Ascending aorta (tissue), 2 donors: Measurements from ENCODE around the gene CAMTA1. TPM values are rescaled to one million over a fixed set of nuclear protein-coding genes. Genes with fewer than 3 reads are reported as not detected.

Experiments used
- DNase-seq, 2 donors: peaks; one replicate each; pipeline ENCODE4 v3.0.0-alpha.2; 2019; ENCODE audit warnings: low spot score in 2 of 2
- H3K27ac ChIP-seq, 2 donors: fragments of 200-600 bp; sonication (generic); one replicate each; pipeline ENCODE4 v1.5.1; 2016 to 2017; ENCODE audit warnings: mild to moderate bottlenecking in 1 of 2
- H3K27me3 ChIP-seq: fragments of 200-600 bp; sonication (generic); one replicate; pipeline ENCODE4 v1.5.1; 2017
- H3K36me3 ChIP-seq, 2 donors: fragments of 200-600 bp; sonication (generic); one replicate each; pipeline ENCODE4 v1.5.1; 2016
- H3K4me1 ChIP-seq, 2 donors: fragments of 200-600 bp; sonication (generic); one replicate each; pipeline ENCODE4 v1.5.1; 2016 to 2017; ENCODE audit warnings: mild to moderate bottlenecking in 1 of 2
- H3K4me3 ChIP-seq, 2 donors: fragments of 200-600 bp; sonication (generic); one replicate each; pipeline ENCODE4 v1.5.1; 2016 to 2017; ENCODE audit warnings: mild to moderate bottlenecking in 1 of 2
- H3K9me3 ChIP-seq, 2 donors: fragments of 200-600 bp; sonication (generic); one replicate each; pipeline ENCODE4 v1.5.1; 2016
- CTCF ChIP-seq, 3 experiments: fragments of 200-600 bp in 2 of 3; fragments of 450-650 bp in 1 of 3; sonication (generic) in 2 of 3; IDR thresholded peaks; one replicate each; pipeline ENCODE4 v1.5.1; 2016 to 2019; ENCODE audit warnings: antibody characterized with exemption in 3 of 3, mild to moderate bottlenecking in 1 of 3, moderate library complexity in 1 of 3
- intact Hi-C: fragments of 100-400 bp; cut with DNase I; formaldehyde crosslinking; loops from one replicate; pipeline ENCODE4 v1.15.1; 2023
- total RNA-seq: library from RNA; depleted of rRNA; stranded (reverse); fragments of >200 nt; gene quantifications from one replicate; pipeline ENCODE4 v1.1.0, GENCODE V29; 2016

Gene CAMTA1
- total RNA-seq, 1 donor from 2014 or later = 53.3 TPM

GRCh38 chr1:7777591-7777990 lies 992.3 kb downstream of the CAMTA1 start:
- TF ChIP-seq CTCF (IDR thresholded peaks at IDR 0.05) = no peak
- intact Hi-C loops = no loop called here
- no peaks in the 10 kb centered on the region for H3K9me3 ChIP-seq
- peaks cover 33 to 58% of the 10 kb centered on the region in 2 donors for H3K36me3 ChIP-seq
- H3K27me3 ChIP-seq = no peaks in the 10 kb centered on the region
- H3K4me1 ChIP-seq = peaks cover 2 to 3% of the 10 kb centered on the region in 2 donors
- H3K27ac ChIP-seq = no peak overlapping the region
- DNase-seq = no peak
- H3K4me3 ChIP-seq = no peak overlapping the region

- TF ChIP-seq CTCF (IDR thresholded peaks at IDR 0.05) = no peak
- Histone ChIP-seq H3K27ac (no peak overlapping the region), H3K4me1 (peaks cover 0 to 3% of the 10 kb centered on the region in 2 donors), H3K27me3 (no peaks in the 10 kb centered on the region), H3K4me3 (no peak overlapping the region), H3K36me3 (peaks cover 33 to 58% of the 10 kb centered on the region in 2 donors), H3K9me3 (no peaks in the 10 kb centered on the region)
- no peak for DNase-seq
- intact Hi-C loops = no loop called here
Measured at GRCh38 chr1:7778133-7778628, 992.9 kb downstream of the CAMTA1 start.

- Histone ChIP-seq H3K9me3 (no peaks in the 10 kb centered on the region), H3K4me1 (peaks cover 0 to 16% of the 10 kb centered on the region in 2 donors), H3K27ac (no peak overlapping the region), H3K36me3 (peaks cover 33 to 53% of the 10 kb centered on the region in 2 donors), H3K4me3 (no peak overlapping the region), H3K27me3 (no peaks in the 10 kb centered on the region)
- DNase-seq = no peak
- intact Hi-C loops = no loop called here
- TF ChIP-seq CTCF (IDR thresholded peaks at IDR 0.05) = no peak
Measured at GRCh38 chr1:7780976-7781375, 995.7 kb downstream of the CAMTA1 start.

- no peaks in the 10 kb centered on the region for H3K27me3 ChIP-seq
- peaks cover 0 to 16% of the 10 kb centered on the region in 2 donors for H3K4me1 ChIP-seq
- no peak for DNase-seq
- H3K27ac ChIP-seq = no peak overlapping the region
- no peak overlapping the region for H3K4me3 ChIP-seq
- intact Hi-C loops = no loop called here
- no peak for TF ChIP-seq CTCF (IDR thresholded peaks at IDR 0.05)
- H3K9me3 ChIP-seq = no peaks in the 10 kb centered on the region
- peaks cover 33 to 50% of the 10 kb centered on the region in 2 donors for H3K36me3 ChIP-seq
Measured at GRCh38 chr1:7781501-7781900, 996.2 kb downstream of the CAMTA1 start.

- peaks cover 0 to 16% of the 10 kb centered on the region in 2 donors for H3K4me1 ChIP-seq
- no peak for TF ChIP-seq CTCF (IDR thresholded peaks at IDR 0.05)
- no peaks in the 10 kb centered on the region for H3K27me3 ChIP-seq
- H3K4me3 ChIP-seq = no peak overlapping the region
- H3K36me3 ChIP-seq = peaks cover 30 to 45% of the 10 kb centered on the region in 2 donors
- DNase-seq = no peak
- H3K9me3 ChIP-seq = no peaks in the 10 kb centered on the region
- intact Hi-C loops = no loop called here
- H3K27ac ChIP-seq = no peak overlapping the region
Measured at GRCh38 chr1:7781923-7782495, 996.8 kb downstream of the CAMTA1 start.
